PC-3 (cell line): Measurements from ENCODE around the gene HOXC11. TPM values are rescaled to one million over a fixed set of nuclear protein-coding genes. Genes with fewer than 3 reads are reported as not detected.
A peak's percentile ranks its signal among the peaks of the same experiment; 100 is the strongest.

Experiments used
- ATAC-seq: fragments of 200-7000 bp; cut with Tn5 transposase; 2 replicates; pipeline ENCODE4 v1.9.1; 2020; ENCODE audit warnings: mild to moderate bottlenecking, moderate library complexity
- BruUV-seq: library from RNA; stranded (reverse); fragments of 400-500 nt; replicated peaks from 2 replicates; lab custom pipeline; 2021; lab: Mats Ljungman, UMichigan
- CTCF ChIA-PET: fragments of 300-600 bp; sonication (Branson Sonifier 250); formaldehyde crosslinking; loops from one replicate; lab custom pipeline; 2022; ENCODE audit warnings: antibody characterized with exemption; lab: Charles Lee
- POLR2A ChIA-PET: fragments of 300-600 bp; sonication (Branson Sonifier 250); formaldehyde crosslinking; loops from one replicate; lab custom pipeline; 2022; ENCODE audit warnings: antibody characterized with exemption; ENCODE audit not compliant: unreplicated experiment; lab: Charles Lee
- DNase-seq: peaks from one replicate; pipeline ENCODE4 v3.0.0-alpha.2; 2015
- H2AFZ ChIP-seq: fragments of 300-600 bp; sonication (generic); 2 replicates; pipeline ENCODE4 v1.6.0; 2016; ENCODE audit warnings: antibody characterized with exemption, low read length
- H3F3A ChIP-seq: fragments of 300-600 bp; sonication (generic); one replicate; pipeline ENCODE4 v1.6.0; 2017; ENCODE audit warnings: antibody characterized with exemption, low read length, control low read depth, mild to moderate bottlenecking; ENCODE audit not compliant: unreplicated experiment
- H3K27ac ChIP-seq: fragments of 300-600 bp; sonication (generic); 2 replicates; pipeline ENCODE4 v1.5.1; 2016; ENCODE audit warnings: mild to moderate bottlenecking, low read length
- H3K27me3 ChIP-seq: fragments of 300-600 bp; sonication (generic); 2 replicates; pipeline ENCODE4 v1.6.1; 2016; ENCODE audit warnings: low read length, mixed read lengths
- H3K36me3 ChIP-seq: fragments of 300-600 bp; sonication (generic); 2 replicates; pipeline ENCODE4 v1.6.1; 2016; ENCODE audit warnings: low read depth, mixed run types, low read length, mixed read lengths
- H3K4me1 ChIP-seq: fragments of 300-600 bp; sonication (generic); 2 replicates; pipeline ENCODE4 v1.5.1; 2016; ENCODE audit warnings: low read length; ENCODE audit not compliant: insufficient read depth
- H3K4me2 ChIP-seq: fragments of 300-600 bp; sonication (generic); 2 replicates; pipeline ENCODE4 v1.6.0; 2016; ENCODE audit warnings: low read length
- H3K4me3 ChIP-seq: fragments of 300-600 bp; sonication (generic); 2 replicates; pipeline ENCODE4 v1.5.1; 2016; ENCODE audit warnings: mild to moderate bottlenecking, low read length, mixed read lengths
- H3K79me2 ChIP-seq: fragments of 300-600 bp; sonication (generic); 2 replicates; pipeline ENCODE4 v1.6.1; 2017; ENCODE audit warnings: low read length, mixed read lengths
- H3K9ac ChIP-seq: fragments of 300-600 bp; sonication (generic); 2 replicates; pipeline ENCODE4 v1.6.0; 2016; ENCODE audit warnings: mild to moderate bottlenecking, low read length
- H3K9me2 ChIP-seq: fragments of 300-600 bp; sonication (generic); replicated peaks from 2 replicates; pipeline ENCODE4 v1.6.1; 2016; ENCODE audit warnings: mixed run types, low read length, mixed read lengths
- H3K9me3 ChIP-seq: fragments of 300-600 bp; sonication (generic); 2 replicates; pipeline ENCODE4 v1.6.1; 2016; ENCODE audit warnings: low read length, mixed read lengths
- H4K20me1 ChIP-seq: fragments of 300-600 bp; sonication (generic); 2 replicates; pipeline ENCODE4 v1.6.1; 2016; ENCODE audit warnings: low read length, mixed read lengths
- CTCF ChIP-seq: fragments of 300-600 bp; sonication (generic); conservative IDR thresholded peaks from 2 replicates; pipeline ENCODE4 v1.5.1; 2017; ENCODE audit warnings: antibody characterized with exemption, low read depth, mild to moderate bottlenecking, low read length
- EZH2 ChIP-seq: fragments of 300-600 bp; sonication (generic); IDR thresholded peaks from one replicate; pipeline ENCODE4 v1.6.1; 2017; ENCODE audit warnings: antibody characterized with exemption, mild to moderate bottlenecking, low read length; ENCODE audit not compliant: unreplicated experiment
- EZH2phosphoT487 ChIP-seq: fragments of 300-600 bp; sonication (generic); IDR thresholded peaks from 2 replicates; pipeline ENCODE4 v1.6.1; 2018; ENCODE audit warnings: mild to moderate bottlenecking, antibody characterized with exemption, low read length, borderline replicate concordance
- intact Hi-C: fragments of 100-400 bp; cut with micrococcal nuclease; formaldehyde crosslinking; loops from 2 replicates; pipeline ENCODE4 v1.9.0; 2023
- total RNA-seq: library from RNA; depleted of rRNA; stranded (reverse); fragments of >200 nt; gene quantifications from 2 replicates; pipeline ENCODE4 v1.2.3, GENCODE V29; 2014

HOXC11 gene
- total RNA-seq, 1 experiment from 2014 or later = 0.84 TPM

GRCh38 chr12:53941187-53941586, 31.7 kb upstream of the HOXC11 start:
- H3K9me2 ChIP-seq = no peaks in the 10 kb centered on the region
- no TSS peak for BruUV-seq
- H3K4me3 ChIP-seq = peak overlapping the region; percentile 87
- ChIA-PET CTCF (interaction anchor here (0.5 kb wide), 1 partner anchor 91 kb away, joined by 3 read pairs; the partner anchor contains the start of gene HOXC5), POLR2A (no interaction called here)
- H3K27me3 ChIP-seq = no peaks in the 10 kb centered on the region
- H3F3A ChIP-seq = no peaks in the 10 kb centered on the region
- no peaks in the 10 kb centered on the region for H4K20me1 ChIP-seq
- H3K4me1 ChIP-seq = peaks cover 30% of the 10 kb centered on the region
- TF ChIP-seq EZH2phosphoT487 (no peak), CTCF (no peak), EZH2 (no peak)
- H3K9me3 ChIP-seq = no peaks in the 10 kb centered on the region
- H3K4me2 ChIP-seq = peak overlapping the region; percentile 89
- intact Hi-C loops = loop anchor here (5.0 kb wide), 1 partner anchor 46 kb away; the partner anchor contains the start of gene HOXC10
- no peak for DNase-seq
- no peak for ATAC-seq
- no peak overlapping the region for H2AFZ ChIP-seq
- peaks cover 8% of the 10 kb centered on the region; the same call in 1 of the 2 replicates for H3K36me3 ChIP-seq
- no peak overlapping the region for H3K27ac ChIP-seq
- H3K9ac ChIP-seq = no peak overlapping the region
- peaks cover 57% of the 10 kb centered on the region for H3K79me2 ChIP-seq

- ChIA-PET CTCF (interaction anchor here (0.5 kb wide), 1 partner anchor 91 kb away, joined by 3 read pairs; the partner anchor contains the start of gene HOXC5), POLR2A (no interaction called here)
- Histone ChIP-seq H3K4me3 (peak overlapping the region; percentile 87), H3K9ac (no peak overlapping the region), H3F3A (no peaks in the 10 kb centered on the region), H3K4me2 (peak overlapping the region; percentile 89), H4K20me1 (no peaks in the 10 kb centered on the region), H3K4me1 (peaks cover 30% of the 10 kb centered on the region), H3K9me2 (no peaks in the 10 kb centered on the region), H3K36me3 (peaks cover 8% of the 10 kb centered on the region; the same call in 1 of the 2 replicates), H3K27me3 (no peaks in the 10 kb centered on the region), H3K79me2 (peaks cover 57% of the 10 kb centered on the region), H3K27ac (no peak overlapping the region), H2AFZ (0 out of 2 replicates have a peak overlapping the region, but pooled peaks have one; percentile 1), H3K9me3 (no peaks in the 10 kb centered on the region)
- intact Hi-C loops = loop anchor here (5.0 kb wide), 1 partner anchor 46 kb away; the partner anchor contains the start of gene HOXC10
- no TSS peak for BruUV-seq
- ATAC-seq (no peak), DNase-seq (no peak)
- TF ChIP-seq CTCF (no peak), EZH2phosphoT487 (no peak), EZH2 (no peak)
Measured at GRCh38 chr12:53941750-53942149, 31.2 kb upstream of the HOXC11 start.

- Histone ChIP-seq H3K27me3 (no peaks in the 10 kb centered on the region), H3F3A (no peaks in the 10 kb centered on the region), H3K4me3 (peak overlapping the region; percentile 36; the same call in 1 of the 2 replicates), H3K9me2 (no peaks in the 10 kb centered on the region), H3K4me1 (peaks cover 30% of the 10 kb centered on the region), H3K9me3 (no peaks in the 10 kb centered on the region), H3K36me3 (peaks cover 8% of the 10 kb centered on the region; the same call in 1 of the 2 replicates), H3K27ac (no peak overlapping the region), H3K4me2 (peak overlapping the region; percentile 52), H2AFZ (no peak overlapping the region), H4K20me1 (no peaks in the 10 kb centered on the region), H3K79me2 (peaks cover 57% of the 10 kb centered on the region), H3K9ac (no peak overlapping the region)
- ChIA-PET POLR2A (no interaction called here), CTCF (no interaction called here)
- ATAC-seq = no peak
- intact Hi-C loops = loop anchor here (5.0 kb wide), 1 partner anchor 45 kb away; the partner anchor contains the start of gene HOXC10
- no peak for TF ChIP-seq CTCF
- no peak for TF ChIP-seq EZH2phosphoT487
- TF ChIP-seq EZH2 = no peak
- no TSS peak for BruUV-seq
- no peak for DNase-seq
Measured at GRCh38 chr12:53942467-53942997, 30.4 kb upstream of the HOXC11 start.
